ENCODE data around the gene THBS2.

GRCh38 chr6:169170583-169170955, 83.1 kb downstream of the THBS2 start:
- no peak for TF ChIP-seq CTCF (conservative IDR thresholded peaks at IDR 0.05)
- TF ChIP-seq EZH2 (IDR thresholded peaks at IDR 0.05; ENCODE audit: low read depth): no peak
